Measurements from ENCODE around the gene SEMA5B.

Gene SEMA5B

DNA sequence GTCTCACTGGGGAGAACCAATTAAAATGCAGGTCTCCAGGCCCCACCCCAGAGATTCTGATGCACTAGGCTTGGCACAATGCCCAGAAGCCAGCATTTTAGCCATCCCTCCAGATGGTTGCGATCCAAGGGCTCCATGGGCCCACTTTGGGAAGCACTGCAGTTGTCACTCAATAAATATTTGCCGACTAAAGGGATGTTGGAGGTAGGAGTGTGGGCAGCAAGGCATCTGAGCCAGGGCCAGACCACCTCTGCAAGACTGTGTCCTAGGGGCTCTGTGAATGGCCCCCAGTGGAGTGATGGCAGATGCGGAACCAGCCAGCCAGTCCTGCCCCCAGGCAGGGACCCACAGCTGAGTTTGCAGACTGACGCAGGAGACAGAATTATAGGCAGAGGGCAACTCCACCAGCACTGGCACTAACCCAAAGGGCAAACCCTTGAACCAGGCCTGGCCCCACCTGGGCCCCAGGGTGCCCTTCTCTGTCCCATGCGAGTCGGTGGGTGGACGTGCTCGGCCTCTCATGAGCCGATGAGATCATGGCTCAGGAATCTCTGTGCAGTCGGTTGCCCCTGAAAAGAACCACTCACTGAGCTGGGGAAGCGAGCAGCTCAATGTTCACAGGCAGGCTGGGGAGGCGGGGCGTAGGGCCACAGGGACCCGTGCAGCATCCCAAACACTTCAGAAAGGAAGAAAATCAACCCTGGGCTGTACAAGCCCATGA, 49.7 kb downstream of the SEMA5B start:
- H3K4me1 ChIP-seq (ENCODE audit: control insufficient read depth, insufficient read depth, low read length) = no peaks in the 10 kb centered on the region

DNA sequence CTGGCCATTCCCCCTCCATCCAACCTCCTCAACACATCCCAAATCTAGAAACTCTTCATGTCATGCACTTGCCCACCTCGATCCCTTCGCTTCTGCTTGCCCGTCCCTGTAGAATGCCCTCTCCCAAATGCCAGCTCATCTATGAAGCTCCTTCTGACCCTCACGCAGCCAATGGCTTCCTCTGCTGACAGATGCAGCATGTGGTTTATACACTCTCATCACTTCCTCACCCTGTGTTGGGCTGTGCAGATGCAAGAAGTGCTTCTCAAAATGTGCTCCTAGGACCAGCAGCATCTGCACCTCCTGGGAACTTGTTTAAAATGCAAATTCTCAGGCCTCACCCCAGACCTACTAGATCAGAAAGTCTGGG, 51.7 kb downstream of the SEMA5B start:
- Histone ChIP-seq H3K4me1 (ENCODE audit: control insufficient read depth, insufficient read depth, low read length) (no peaks in the 10 kb centered on the region), H3K27me3 (ENCODE audit: control insufficient read depth, insufficient read depth, low read length) (peaks cover 76% of the 10 kb centered on the region), H3K4me2 (ENCODE audit: low read length) (no peak overlapping the region), H3K4me3 (ENCODE audit: low read length) (no peak overlapping the region), H3K9ac (ENCODE audit: low read depth, low read length) (no peak overlapping the region), H3K9me3 (replicated peaks; ENCODE audit: low read length) (no peaks in the 10 kb centered on the region), H3K36me3 (ENCODE audit: insufficient read depth, low read length) (no peaks in the 10 kb centered on the region)

More for the DNA sequence above, 49.7 kb downstream of the SEMA5B start:
- Histone ChIP-seq H3K9me3 (replicated peaks; ENCODE audit: low read length) (no peaks in the 10 kb centered on the region), H3K36me3 (ENCODE audit: insufficient read depth, low read length) (no peaks in the 10 kb centered on the region), H3K27me3 (ENCODE audit: control insufficient read depth, insufficient read depth, low read length) (peaks cover 77% of the 10 kb centered on the region), H3K4me3 (ENCODE audit: low read length) (no peak overlapping the region), H3K4me2 (ENCODE audit: low read length) (no peak overlapping the region), H3K9ac (ENCODE audit: low read depth, low read length) (no peak overlapping the region)

DNA sequence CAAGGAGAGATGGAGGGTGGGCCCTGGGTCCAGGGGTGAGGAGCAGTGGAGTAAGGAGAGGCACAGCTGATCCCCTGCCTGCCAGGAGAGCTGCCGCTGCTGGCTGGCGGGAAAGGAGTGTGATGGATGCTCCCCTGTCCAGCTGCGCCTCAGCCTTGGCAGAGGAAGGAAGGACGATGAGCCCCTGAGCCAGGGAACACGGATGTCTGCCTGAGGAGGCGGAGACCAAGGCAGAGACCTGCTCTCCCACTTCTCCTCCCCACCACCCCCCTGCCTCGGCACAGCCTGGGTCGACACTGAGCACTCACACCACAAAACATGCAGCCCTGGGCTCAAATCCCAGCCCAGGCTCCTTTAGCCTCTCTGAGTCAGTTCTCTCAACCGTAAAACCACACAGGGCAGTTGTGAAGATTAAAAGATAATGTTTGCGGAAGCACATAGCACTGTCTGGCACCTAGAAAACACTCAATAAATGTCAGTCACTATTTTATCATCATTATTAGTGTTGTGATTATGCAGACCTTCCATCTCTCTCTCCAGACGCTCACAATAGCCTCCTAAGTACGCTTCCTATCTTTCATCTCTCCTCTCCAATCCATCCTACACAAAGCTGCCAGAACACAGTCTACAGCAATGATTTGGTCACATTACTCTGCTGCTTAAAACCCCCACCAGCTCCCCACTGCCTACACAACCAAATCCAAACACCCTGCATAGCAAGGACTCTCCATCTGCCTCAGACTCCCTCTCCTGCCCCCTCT, 52.2 kb downstream of the SEMA5B start:
- no peak overlapping the region for H3K9ac ChIP-seq (ENCODE audit: low read depth, low read length)
- H3K36me3 ChIP-seq (ENCODE audit: insufficient read depth, low read length) = no peaks in the 10 kb centered on the region
- no peak overlapping the region for H3K4me2 ChIP-seq (ENCODE audit: low read length)
- peaks cover 79% of the 10 kb centered on the region for H3K27me3 ChIP-seq (ENCODE audit: control insufficient read depth, insufficient read depth, low read length)
- no peak overlapping the region for H3K4me3 ChIP-seq (ENCODE audit: low read length)
- no peaks in the 10 kb centered on the region for H3K9me3 ChIP-seq (replicated peaks; ENCODE audit: low read length)
- no peaks in the 10 kb centered on the region for H3K4me1 ChIP-seq (ENCODE audit: control insufficient read depth, insufficient read depth, low read length)

DNA sequence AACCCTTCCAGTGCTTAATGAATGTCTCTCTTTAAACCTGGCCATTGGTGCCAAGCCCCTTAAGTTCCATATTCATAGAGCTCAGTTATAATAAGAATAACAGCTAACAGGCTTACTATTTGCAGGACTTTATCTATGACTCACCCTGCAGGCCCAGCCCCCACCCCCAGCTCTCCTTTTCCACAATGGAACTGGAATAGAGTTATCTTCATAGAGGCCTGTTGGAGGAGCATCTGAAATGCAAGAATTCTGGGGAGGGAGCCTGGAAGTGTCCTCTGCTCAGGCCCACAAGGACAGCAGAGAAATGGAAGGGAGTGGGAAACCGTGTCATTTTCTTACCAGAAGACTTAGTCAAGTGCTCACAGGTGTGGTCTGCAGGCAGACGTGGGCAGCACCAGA, 52.8 kb downstream of the SEMA5B start:
- Histone ChIP-seq H3K27me3 (ENCODE audit: control insufficient read depth, insufficient read depth, low read length) (peaks cover 83% of the 10 kb centered on the region), H3K4me1 (ENCODE audit: control insufficient read depth, insufficient read depth, low read length) (no peaks in the 10 kb centered on the region), H3K9ac (ENCODE audit: low read depth, low read length) (no peak overlapping the region), H3K4me3 (ENCODE audit: low read length) (no peak overlapping the region), H3K9me3 (replicated peaks; ENCODE audit: low read length) (no peaks in the 10 kb centered on the region), H3K36me3 (ENCODE audit: insufficient read depth, low read length) (no peaks in the 10 kb centered on the region), H3K4me2 (ENCODE audit: low read length) (no peak overlapping the region)

DNA sequence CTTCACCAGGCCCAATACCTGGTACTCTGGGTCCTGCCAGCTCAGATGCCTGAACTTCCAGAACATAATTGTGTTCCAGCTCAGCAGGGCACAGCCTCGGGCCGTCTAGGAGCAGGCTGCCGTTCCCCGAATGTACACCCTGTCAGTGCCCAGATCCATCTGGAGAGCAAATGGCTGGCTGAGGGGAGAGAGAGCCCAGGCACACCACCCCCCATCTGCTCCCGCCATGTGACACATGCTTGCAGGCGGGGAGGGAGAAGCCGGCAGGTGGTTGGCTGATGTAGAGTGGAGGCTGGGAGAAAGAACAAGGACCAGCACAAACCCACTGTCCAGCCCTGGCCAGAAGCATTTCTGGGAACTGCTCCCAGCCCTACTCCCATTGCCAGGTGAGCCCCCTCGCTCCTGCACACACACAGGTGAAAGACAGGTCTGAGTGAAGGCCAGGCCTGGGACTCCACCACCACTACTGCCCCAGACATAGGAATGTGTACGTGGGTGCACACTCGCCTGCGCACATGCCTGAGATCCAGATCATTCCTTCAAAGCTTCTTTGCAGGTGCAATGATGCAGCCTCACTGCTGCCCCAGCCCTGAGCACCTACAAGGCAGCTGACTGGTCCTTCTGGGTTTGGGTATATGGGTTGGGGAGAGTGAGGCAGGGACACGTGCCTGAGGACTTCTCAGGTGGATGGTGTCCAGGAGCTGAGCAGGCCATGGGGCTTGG, 53.5 kb downstream of the SEMA5B start:
- Histone ChIP-seq H3K36me3 (ENCODE audit: insufficient read depth, low read length) (no peaks in the 10 kb centered on the region), H3K9me3 (replicated peaks; ENCODE audit: low read length) (no peaks in the 10 kb centered on the region), H3K4me2 (ENCODE audit: low read length) (no peak overlapping the region), H3K4me1 (ENCODE audit: control insufficient read depth, insufficient read depth, low read length) (no peaks in the 10 kb centered on the region), H3K9ac (ENCODE audit: low read depth, low read length) (no peak overlapping the region), H3K27me3 (ENCODE audit: control insufficient read depth, insufficient read depth, low read length) (peaks cover 83% of the 10 kb centered on the region), H3K4me3 (ENCODE audit: low read length) (no peak overlapping the region)

DNA sequence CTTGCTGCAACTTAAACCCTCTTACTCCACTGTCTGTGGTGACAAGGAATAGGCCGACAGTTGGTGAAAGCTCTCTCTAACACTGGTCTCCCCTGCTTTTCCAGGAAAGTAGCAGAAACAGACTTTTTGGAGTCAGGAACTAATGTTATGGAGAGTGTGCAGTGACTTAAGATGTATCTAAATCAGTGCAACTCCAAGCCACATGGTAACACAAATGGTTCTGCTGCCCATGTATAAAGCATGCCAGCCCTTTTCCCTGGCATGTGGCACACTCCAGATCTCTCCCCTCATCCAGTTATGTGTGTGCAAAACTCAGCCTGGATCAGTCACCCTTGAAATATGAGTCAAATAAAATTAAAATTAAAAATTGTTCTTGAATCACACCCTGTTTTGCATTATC, 55.4 kb downstream of the SEMA5B start:
- Histone ChIP-seq H3K4me1 (ENCODE audit: control insufficient read depth, insufficient read depth, low read length) (no peaks in the 10 kb centered on the region), H3K4me3 (ENCODE audit: low read length) (no peak overlapping the region), H3K36me3 (ENCODE audit: insufficient read depth, low read length) (no peaks in the 10 kb centered on the region), H3K27me3 (ENCODE audit: control insufficient read depth, insufficient read depth, low read length) (peaks cover 84% of the 10 kb centered on the region), H3K9me3 (replicated peaks; ENCODE audit: low read length) (no peaks in the 10 kb centered on the region), H3K9ac (ENCODE audit: low read depth, low read length) (no peak overlapping the region), H3K4me2 (ENCODE audit: low read length) (no peak overlapping the region)

DNA sequence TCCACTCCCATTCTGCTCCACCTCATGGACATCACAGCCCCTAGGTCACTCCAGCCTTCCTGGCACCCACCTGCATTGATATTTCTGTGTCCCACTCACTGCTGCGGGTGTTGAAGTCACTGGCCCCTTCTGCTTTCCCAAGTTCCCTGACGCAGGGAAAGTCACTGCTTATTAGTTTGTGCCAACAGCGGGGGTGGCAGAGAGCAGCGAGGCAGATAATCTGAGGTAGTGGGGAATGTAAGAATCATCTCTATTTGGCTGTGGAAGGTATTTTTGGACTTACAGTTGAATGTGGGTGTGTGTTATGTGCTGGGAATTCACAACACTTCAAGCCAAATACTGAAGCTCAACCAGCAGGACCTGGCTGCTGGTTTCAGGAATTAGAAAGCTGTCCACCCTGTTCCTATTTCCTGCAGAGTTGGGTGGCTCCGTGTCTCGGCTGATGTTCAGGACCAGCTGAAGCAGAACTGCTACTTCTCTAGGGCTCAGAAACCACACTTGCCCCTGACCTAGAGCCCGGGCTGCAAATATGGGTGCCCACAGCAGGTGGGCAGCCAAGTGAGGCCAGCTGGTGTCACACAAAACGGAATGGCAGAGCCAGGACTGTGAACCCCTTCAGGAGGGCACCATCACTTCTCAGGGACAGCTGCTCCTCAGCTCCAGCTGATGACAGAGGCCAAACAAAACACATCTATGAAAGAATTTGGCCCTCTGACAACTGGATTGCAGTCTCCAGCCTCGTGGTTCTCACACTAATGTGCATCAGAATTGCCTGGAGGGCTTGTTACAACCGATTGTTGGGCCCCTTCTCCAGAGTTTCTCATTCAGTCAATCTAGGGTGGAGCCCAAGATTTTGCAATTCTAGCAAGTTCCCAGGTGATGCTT, 57.7 kb downstream of the SEMA5B start:
- no peak overlapping the region for H3K4me2 ChIP-seq (ENCODE audit: low read length)
- H3K9me3 ChIP-seq (replicated peaks; ENCODE audit: low read length) = no peaks in the 10 kb centered on the region
- H3K4me1 ChIP-seq (ENCODE audit: control insufficient read depth, insufficient read depth, low read length) = no peaks in the 10 kb centered on the region

DNA sequence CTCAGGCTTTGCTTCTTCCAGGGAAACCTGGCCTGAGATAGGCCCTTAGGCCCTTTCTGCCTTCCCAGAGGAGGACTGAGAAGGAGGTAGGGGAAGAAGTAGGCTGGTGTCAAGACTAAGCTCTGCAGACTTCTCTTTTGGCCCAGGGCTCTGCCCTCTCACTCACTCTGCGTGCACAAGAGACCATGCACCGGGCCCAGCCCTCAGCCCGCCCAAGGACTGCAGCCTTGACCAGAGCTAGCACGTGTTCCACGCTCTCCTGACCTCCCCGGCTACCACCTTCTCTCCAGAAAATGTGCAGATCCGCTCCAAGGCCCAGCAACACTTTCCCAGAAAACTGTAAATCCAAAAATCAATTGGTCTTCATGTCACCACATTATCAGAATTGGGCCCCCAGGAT, 59.8 kb downstream of the SEMA5B start:
- Histone ChIP-seq H3K9me3 (replicated peaks; ENCODE audit: low read length) (no peaks in the 10 kb centered on the region), H3K4me3 (ENCODE audit: low read length) (no peak overlapping the region), H3K4me2 (ENCODE audit: low read length) (no peak overlapping the region), H3K9ac (ENCODE audit: low read depth, low read length) (no peak overlapping the region), H3K36me3 (ENCODE audit: insufficient read depth, low read length) (no peaks in the 10 kb centered on the region), H3K4me1 (ENCODE audit: control insufficient read depth, insufficient read depth, low read length) (no peaks in the 10 kb centered on the region), H3K27me3 (ENCODE audit: control insufficient read depth, insufficient read depth, low read length) (peaks cover 81% of the 10 kb centered on the region)

More for the DNA sequence above, 57.7 kb downstream of the SEMA5B start:
- Histone ChIP-seq H3K9ac (ENCODE audit: low read depth, low read length) (no peak overlapping the region), H3K27me3 (ENCODE audit: control insufficient read depth, insufficient read depth, low read length) (peaks cover 81% of the 10 kb centered on the region), H3K36me3 (ENCODE audit: insufficient read depth, low read length) (no peaks in the 10 kb centered on the region), H3K4me3 (ENCODE audit: low read length) (no peak overlapping the region)

DNA sequence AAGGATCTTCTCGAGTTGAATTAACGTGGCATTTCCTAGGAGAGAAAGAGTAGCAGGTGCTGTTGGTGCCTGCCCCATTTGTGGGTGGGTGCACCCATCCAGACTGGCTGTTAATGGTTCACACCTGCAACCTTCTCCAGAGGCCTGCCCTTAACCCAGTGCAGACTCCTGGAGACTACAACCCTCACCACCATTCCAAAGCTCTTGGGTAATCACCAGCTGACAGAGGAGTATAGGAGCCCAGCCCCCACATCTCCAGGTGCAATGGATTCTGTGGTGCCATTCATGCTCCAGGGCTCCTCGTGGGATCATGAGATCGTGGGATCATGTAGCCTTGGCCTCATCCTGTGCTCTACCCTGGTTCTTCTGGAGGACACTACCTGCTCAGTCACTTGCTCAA, 60.2 kb downstream of the SEMA5B start:
- Histone ChIP-seq H3K27me3 (ENCODE audit: control insufficient read depth, insufficient read depth, low read length) (peaks cover 81% of the 10 kb centered on the region), H3K9me3 (replicated peaks; ENCODE audit: low read length) (no peaks in the 10 kb centered on the region), H3K36me3 (ENCODE audit: insufficient read depth, low read length) (no peaks in the 10 kb centered on the region), H3K4me3 (ENCODE audit: low read length) (no peak overlapping the region), H3K4me2 (ENCODE audit: low read length) (no peak overlapping the region), H3K9ac (ENCODE audit: low read depth, low read length) (no peak overlapping the region), H3K4me1 (ENCODE audit: control insufficient read depth, insufficient read depth, low read length) (no peaks in the 10 kb centered on the region)

DNA sequence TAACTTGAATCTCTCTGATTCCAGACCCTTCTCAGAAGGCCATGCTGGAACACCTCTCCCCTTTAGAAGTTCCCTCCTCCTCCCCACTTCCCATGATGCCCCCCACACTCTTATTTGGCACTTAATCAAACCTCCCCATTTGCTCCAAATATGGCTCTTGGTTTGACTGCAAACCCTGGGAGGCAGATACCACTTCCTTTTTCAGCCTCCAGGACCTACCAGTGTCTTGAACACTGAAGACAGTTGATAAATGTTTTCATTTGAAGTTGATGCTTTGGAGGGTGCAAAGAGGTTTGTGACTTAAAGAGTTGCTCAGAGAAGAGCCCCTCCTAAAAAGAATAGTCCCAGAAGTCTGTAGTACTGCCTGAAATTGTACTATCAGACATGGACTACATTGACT, 61.5 kb downstream of the SEMA5B start:
- no peaks in the 10 kb centered on the region for H3K9me3 ChIP-seq (replicated peaks; ENCODE audit: low read length)
- H3K27me3 ChIP-seq (ENCODE audit: control insufficient read depth, insufficient read depth, low read length) = peaks cover 82% of the 10 kb centered on the region
- H3K4me3 ChIP-seq (ENCODE audit: low read length) = no peak overlapping the region
- no peak overlapping the region for H3K4me2 ChIP-seq (ENCODE audit: low read length)
- H3K36me3 ChIP-seq (ENCODE audit: insufficient read depth, low read length) = no peaks in the 10 kb centered on the region
- no peaks in the 10 kb centered on the region for H3K4me1 ChIP-seq (ENCODE audit: control insufficient read depth, insufficient read depth, low read length)
- H3K9ac ChIP-seq (ENCODE audit: low read depth, low read length) = no peak overlapping the region

DNA sequence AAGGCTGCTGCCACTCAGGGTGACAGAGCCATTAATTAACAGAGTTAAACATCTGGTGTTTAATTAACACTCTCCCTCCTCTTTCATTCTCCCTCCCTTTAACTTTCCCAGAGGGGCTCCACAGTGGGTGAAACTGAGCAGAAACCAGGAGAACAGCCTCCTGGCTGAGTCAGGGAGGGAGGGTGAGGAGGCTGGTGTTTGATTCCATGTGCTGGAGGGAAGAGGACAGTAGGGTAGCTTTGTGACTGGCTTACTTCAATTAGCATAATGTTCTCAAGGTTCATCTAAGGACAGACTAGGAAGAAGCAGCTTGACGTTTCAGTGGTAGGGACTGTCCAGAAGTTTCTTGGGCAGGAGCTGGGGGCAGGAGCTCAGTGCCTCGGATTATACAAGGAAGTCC, 62.8 kb downstream of the SEMA5B start:
- peaks cover 80% of the 10 kb centered on the region for H3K27me3 ChIP-seq (ENCODE audit: control insufficient read depth, insufficient read depth, low read length)
- no peak overlapping the region for H3K4me2 ChIP-seq (ENCODE audit: low read length)
- H3K4me1 ChIP-seq (ENCODE audit: control insufficient read depth, insufficient read depth, low read length) = no peaks in the 10 kb centered on the region
- no peaks in the 10 kb centered on the region for H3K9me3 ChIP-seq (replicated peaks; ENCODE audit: low read length)
- H3K36me3 ChIP-seq (ENCODE audit: insufficient read depth, low read length) = no peaks in the 10 kb centered on the region
- H3K4me3 ChIP-seq (ENCODE audit: low read length) = no peak overlapping the region
- no peak overlapping the region for H3K9ac ChIP-seq (ENCODE audit: low read depth, low read length)
